HEK293T (cell line): ENCODE data around the gene PRKACB.

Source experiments
- ARNT ChIP-seq: fragments of 450-650 bp; IDR thresholded peaks from 2 replicates; pipeline ENCODE4 v1.6.1; 2017; ENCODE audit warnings: mild to moderate bottlenecking
- BHLHE40 ChIP-seq: fragments of 450-650 bp; IDR thresholded peaks from 2 replicates; pipeline ENCODE4 v1.6.1; 2016; ENCODE audit warnings: mild to moderate bottlenecking, moderate library complexity, borderline replicate concordance
- CTBP1 ChIP-seq: fragments of 450-650 bp; IDR thresholded peaks from 2 replicates; pipeline ENCODE4 v1.6.1; 2016; ENCODE audit warnings: borderline replicate concordance
- ELF4 ChIP-seq: fragments of 450-650 bp; IDR thresholded peaks from 2 replicates; pipeline ENCODE4 v1.6.1; 2017; ENCODE audit warnings: antibody characterized with exemption
- FOXA1 ChIP-seq: fragments of 450-650 bp; IDR thresholded peaks from 2 replicates; pipeline ENCODE4 v1.6.1; 2016; ENCODE audit warnings: mild to moderate bottlenecking
- FOXK2 ChIP-seq: fragments of 450-650 bp; IDR thresholded peaks from 2 replicates; pipeline ENCODE4 v1.6.1; 2016; ENCODE audit warnings: mild to moderate bottlenecking
- FOXM1 ChIP-seq: fragments of 450-650 bp; IDR thresholded peaks from 2 replicates; pipeline ENCODE4 v1.6.1; 2017; ENCODE audit warnings: mild to moderate bottlenecking, borderline replicate concordance
- NFRKB ChIP-seq: fragments of 450-650 bp; IDR thresholded peaks from 2 replicates; pipeline ENCODE4 v1.6.1; 2016; ENCODE audit warnings: mild to moderate bottlenecking, moderate library complexity
- SP1 ChIP-seq: fragments of 450-650 bp; IDR thresholded peaks from 2 replicates; pipeline ENCODE4 v1.6.1; 2017
- SUZ12 ChIP-seq: fragments of 450-650 bp; IDR thresholded peaks from 2 replicates; pipeline ENCODE4 v1.6.1; 2016; ENCODE audit warnings: mild to moderate bottlenecking
- TARDBP ChIP-seq: fragments of 450-650 bp; IDR thresholded peaks from 2 replicates; pipeline ENCODE4 v1.6.1; 2016
- ZNF384 ChIP-seq: fragments of 450-650 bp; IDR thresholded peaks from 2 replicates; pipeline ENCODE4 v1.6.1; 2016
- TF ChIP-seq, protein P1 (sequence below): fragments of 450-650 bp; IDR thresholded peaks from 2 replicates; pipeline ENCODE4 v1.6.1; 2016

DNA sequence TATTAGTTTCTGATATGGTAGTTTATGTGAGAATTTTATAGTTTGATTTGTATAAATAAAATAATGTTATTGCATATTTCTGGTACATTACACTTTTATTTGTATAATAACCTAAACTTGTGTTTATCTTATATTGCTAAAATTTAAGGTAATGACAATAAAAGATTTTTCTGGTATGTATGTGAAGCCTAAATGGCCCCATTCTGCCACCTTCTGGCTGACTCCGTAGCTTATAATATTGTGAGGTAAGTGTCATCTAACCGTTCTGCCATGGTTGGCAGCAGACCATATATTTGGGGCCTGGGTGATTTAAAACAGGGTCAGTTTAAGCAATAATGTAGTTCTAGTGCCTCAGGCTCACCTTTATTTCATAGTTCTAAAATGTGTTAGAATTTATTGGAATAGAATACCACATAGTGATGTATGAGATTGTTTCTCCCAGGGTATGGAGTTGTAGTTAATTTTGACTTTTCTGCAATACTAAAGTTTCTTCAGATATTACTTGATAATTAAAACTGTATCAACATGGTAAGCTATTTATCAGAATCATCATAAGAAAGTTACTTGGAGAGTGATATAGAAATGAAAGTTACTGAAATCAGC, 21.2 kb upstream of the PRKACB start:
- TF ChIP-seq, protein P1, sequence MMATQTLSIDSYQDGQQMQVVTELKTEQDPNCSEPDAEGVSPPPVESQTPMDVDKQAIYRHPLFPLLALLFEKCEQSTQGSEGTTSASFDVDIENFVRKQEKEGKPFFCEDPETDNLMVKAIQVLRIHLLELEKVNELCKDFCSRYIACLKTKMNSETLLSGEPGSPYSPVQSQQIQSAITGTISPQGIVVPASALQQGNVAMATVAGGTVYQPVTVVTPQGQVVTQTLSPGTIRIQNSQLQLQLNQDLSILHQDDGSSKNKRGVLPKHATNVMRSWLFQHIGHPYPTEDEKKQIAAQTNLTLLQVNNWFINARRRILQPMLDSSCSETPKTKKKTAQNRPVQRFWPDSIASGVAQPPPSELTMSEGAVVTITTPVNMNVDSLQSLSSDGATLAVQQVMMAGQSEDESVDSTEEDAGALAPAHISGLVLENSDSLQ = no peak
- TF ChIP-seq ARNT (no peak), ELF4 (no peak), CTBP1 (no peak), SP1 (no peak), NFRKB (no peak), SUZ12 (no peak), TARDBP (no peak), FOXM1 (no peak), BHLHE40 (no peak), FOXK2 (no peak), FOXA1 (no peak), ZNF384 (no peak)
